Measurements from ENCODE around the gene C1orf52.

Gene C1orf52

GRCh38 chr1:85229574-85230097 lies 29.8 kb downstream of the C1orf52 start:
- FAIRE-seq: no peak

- no peak for FAIRE-seq
Measured at GRCh38 chr1:85228972-85229371, 30.5 kb downstream of the C1orf52 start.

GRCh38 chr1:85225624-85226380 lies 33.7 kb downstream of the C1orf52 start:
- FAIRE-seq: no peak

GRCh38 chr1:85224734-85225623 lies 34.5 kb downstream of the C1orf52 start:
- FAIRE-seq: no peak

GRCh38 chr1:85224295-85224694 lies 35.2 kb downstream of the C1orf52 start:
- FAIRE-seq: no peak

GRCh38 chr1:85223334-85223733 lies 36.1 kb downstream of the C1orf52 start:
- no peak for FAIRE-seq

GRCh38 chr1:85220756-85221201 lies 38.7 kb downstream of the C1orf52 start:
- no peak for FAIRE-seq

GRCh38 chr1:85219853-85220610 lies 39.4 kb downstream of the C1orf52 start:
- no peak for FAIRE-seq

GRCh38 chr1:85216697-85217096 lies 42.8 kb downstream of the C1orf52 start:
- FAIRE-seq: no peak

- no peak for FAIRE-seq
Measured at GRCh38 chr1:85214654-85215053, 44.8 kb downstream of the C1orf52 start.

- FAIRE-seq: no peak
Measured at GRCh38 chr1:85208488-85208887, 51.0 kb downstream of the C1orf52 start.

GRCh38 chr1:85203573-85204171 lies 55.8 kb downstream of the C1orf52 start:
- FAIRE-seq: no peak

- no peak for FAIRE-seq
Measured at GRCh38 chr1:85202864-85203255, 56.6 kb downstream of the C1orf52 start.

GRCh38 chr1:85202092-85202863 lies 57.2 kb downstream of the C1orf52 start:
- FAIRE-seq: no peak

- no peak for FAIRE-seq
Measured at GRCh38 chr1:85201340-85202091, 57.9 kb downstream of the C1orf52 start.

GRCh38 chr1:85200463-85201339 lies 58.8 kb downstream of the C1orf52 start, which contains the start of gene SYDE2:
Gene SYDE2 (minus strand): TSS chr1:85201016. CDS start chr1:85200996, 20 bp downstream.
- FAIRE-seq: no peak
